B cell (primary cell): ENCODE measurements around the gene KIAA1217. TPM values are rescaled to one million over a fixed set of nuclear protein-coding genes. Genes with fewer than 3 reads are reported as not detected.

Experiments used
- ATAC-seq: fragments of 200-7000 bp; cut with Tn5 transposase; one replicate; pipeline ENCODE4 v1.10.0; 2021; ENCODE audit warnings: low read depth, mild to moderate bottlenecking, moderate number of reproducible peaks, moderate library complexity
- CTCF ChIA-PET: fragments of 350-600 bp; sonication (Branson Sonifier 250); formaldehyde crosslinking; loops from one replicate; lab custom pipeline; 2021; ENCODE audit warnings: antibody characterized with exemption, inconsistent platforms; lab: Charles Lee
- POLR2A ChIA-PET: fragments of 350-600 bp; sonication (Branson Sonifier 250); formaldehyde crosslinking; loops from one replicate; lab custom pipeline; 2021; ENCODE audit warnings: antibody characterized with exemption; lab: Charles Lee
- DNase-seq: peaks from one replicate; pipeline ENCODE4 v3.0.0; 2013
- H2AFZ ChIP-seq: 2 replicates; pipeline ENCODE4 v1.6.1; 2012; ENCODE audit warnings: mild to moderate bottlenecking, low read depth, low read length; ENCODE audit not compliant: insufficient read depth, poor library complexity, severe bottlenecking
- H3K27ac ChIP-seq, 2 donors: 1 replicate in 1 of 2; 2 replicates in 1 of 2; pipeline ENCODE4 v1.5.1; 2012 to 2013; ENCODE audit warnings: low read length in 2 of 2, mild to moderate bottlenecking in 2 of 2, moderate library complexity in 1 of 2
- H3K27me3 ChIP-seq, 4 experiments: fragments of 200-600 bp in 1 of 4; sonication (generic) in 1 of 4; replicated peaks in 1 of 4; 1 replicate in 2 of 4; 2 replicates in 2 of 4; pipeline versions ENCODE4 v1.6.1 to v1.7.0; 2013 to 2016; ENCODE audit warnings: low read length in 3 of 4, mild to moderate bottlenecking in 2 of 4, mixed read lengths in 1 of 4, moderate library complexity in 1 of 4; ENCODE audit not compliant: insufficient read depth in 4 of 4, control insufficient read depth in 3 of 4; ENCODE audit errors: control extremely low read depth in 1 of 4
- H3K36me3 ChIP-seq, 2 experiments: replicated peaks in 1 of 2; 1 replicate in 1 of 2; 2 replicates in 1 of 2; pipeline versions ENCODE4 v1.6.1 to v1.7.1; 2013; ENCODE audit warnings: low read length in 1 of 2; ENCODE audit not compliant: insufficient read depth in 2 of 2, control insufficient read depth in 1 of 2; ENCODE audit errors: control extremely low read depth in 1 of 2, extremely low read depth in 1 of 2
- H3K4me1 ChIP-seq, 2 donors: fragments of 200-600 bp in 1 of 2; sonication (generic) in 1 of 2; 1 replicate in 1 of 2; 2 replicates in 1 of 2; pipeline versions ENCODE4 v1.5.1 to v1.6.1; 2013 to 2017; ENCODE audit warnings: low read length in 2 of 2; ENCODE audit not compliant: control insufficient read depth in 2 of 2, insufficient read depth in 2 of 2
- H3K4me2 ChIP-seq: replicated peaks from 2 replicates; pipeline ENCODE3; 2012; ENCODE audit warnings: mild to moderate bottlenecking, low read depth, low read length; ENCODE audit not compliant: poor library complexity, severe bottlenecking
- H3K4me3 ChIP-seq, 5 experiments: fragments of 200-600 bp in 1 of 5; sonication (generic) in 1 of 5; 1 replicate in 3 of 5; 2 replicates in 2 of 5; pipeline versions ENCODE4 v1.5.1 to v1.7.0; 2011 to 2016; ENCODE audit warnings: low read length in 4 of 5, mild to moderate bottlenecking in 4 of 5, low read depth in 2 of 5, control low read depth in 1 of 5, moderate library complexity in 1 of 5; ENCODE audit not compliant: insufficient read depth in 1 of 5; ENCODE audit errors: control extremely low read depth in 1 of 5, extremely low read depth in 1 of 5
- H3K79me2 ChIP-seq: fragments of 200-600 bp; sonication (generic); one replicate; pipeline ENCODE4 v1.6.0; 2016; ENCODE audit warnings: low read length; ENCODE audit not compliant: control insufficient read depth, insufficient read depth
- H3K9ac ChIP-seq: fragments of 200-600 bp; sonication (generic); 2 replicates; pipeline ENCODE4 v1.6.1; 2017; ENCODE audit warnings: mild to moderate bottlenecking, low read length, moderate library complexity
- H3K9me3 ChIP-seq, 3 donors: one replicate each; pipeline versions ENCODE4 v1.6.1 to v1.7.1; 2013; ENCODE audit warnings: low read length in 2 of 3; ENCODE audit not compliant: control insufficient read depth in 2 of 3, insufficient read depth in 1 of 3; ENCODE audit errors: control extremely low read depth in 1 of 3
- H4K20me1 ChIP-seq: 2 replicates; pipeline ENCODE4 v1.6.0; 2012; ENCODE audit warnings: mild to moderate bottlenecking, low read length; ENCODE audit not compliant: insufficient read depth, control insufficient read depth, poor library complexity, severe bottlenecking
- H3K27ac Mint-ChIP-seq: one replicate; pipeline ENCODE4 v1.8.0; 2021; ENCODE audit warnings: mixed read lengths
- H3K27me3 Mint-ChIP-seq: one replicate; pipeline ENCODE4 v1.8.0; 2021; ENCODE audit warnings: mixed read lengths
- H3K4me1 Mint-ChIP-seq: one replicate; pipeline ENCODE4 v1.8.0; 2021; ENCODE audit warnings: mixed read lengths
- H3K4me3 Mint-ChIP-seq: one replicate; pipeline ENCODE4 v1.8.0; 2021; ENCODE audit warnings: mixed read lengths
- H3K9me3 Mint-ChIP-seq: one replicate; pipeline ENCODE4 v1.8.0; 2022; ENCODE audit warnings: mixed read lengths; ENCODE audit not compliant: insufficient read depth
- CTCF ChIP-seq: fragments of 200-600 bp; IDR thresholded peaks from one replicate; pipeline ENCODE4 v1.8.0; 2022; ENCODE audit warnings: antibody characterized with exemption, mild to moderate bottlenecking
- EZH2 ChIP-seq: IDR thresholded peaks from 2 replicates; pipeline ENCODE4 v1.6.1; 2012; ENCODE audit warnings: borderline replicate concordance, low read depth, mild to moderate bottlenecking, moderate library complexity, low read length; ENCODE audit not compliant: insufficient read depth, poor library complexity, severe bottlenecking
- WGBS: methylation state at CpG from one replicate; pipeline ENCODE4 v1.1.5; 2013; ENCODE audit warnings: missing lambda C conversion rate; ENCODE audit not compliant: insufficient coverage; 5-methylcytosine and 5-hydroxymethylcytosine counted together
- intact Hi-C: fragments of 100-400 bp; cut with micrococcal nuclease; formaldehyde crosslinking; loops from one replicate; pipeline ENCODE4 v1.10.0; 2022
- polyA plus RNA-seq: library from polyadenylated mRNA; depleted of rRNA; stranded (reverse); fragments of >200 nt; gene quantifications from 2 replicates; pipeline ENCODE4 v1.2.3, GENCODE V29; 2012
- total RNA-seq, 2 donors: library from RNA; stranded (reverse); fragments of 120-200 nt in 1 of 2; gene quantifications; 1 replicate in 1 of 2; 2 replicates in 1 of 2; pipeline versions ENCODE4 v1.2.3 to v1.2.4, GENCODE V29; 2013 to 2022

KIAA1217 gene
- total and polyA plus RNA-seq, 2 donors (not counting 1 experiment from before 2014, with no cell fraction given), result 0.67 TPM; not detected in 1

DNA sequence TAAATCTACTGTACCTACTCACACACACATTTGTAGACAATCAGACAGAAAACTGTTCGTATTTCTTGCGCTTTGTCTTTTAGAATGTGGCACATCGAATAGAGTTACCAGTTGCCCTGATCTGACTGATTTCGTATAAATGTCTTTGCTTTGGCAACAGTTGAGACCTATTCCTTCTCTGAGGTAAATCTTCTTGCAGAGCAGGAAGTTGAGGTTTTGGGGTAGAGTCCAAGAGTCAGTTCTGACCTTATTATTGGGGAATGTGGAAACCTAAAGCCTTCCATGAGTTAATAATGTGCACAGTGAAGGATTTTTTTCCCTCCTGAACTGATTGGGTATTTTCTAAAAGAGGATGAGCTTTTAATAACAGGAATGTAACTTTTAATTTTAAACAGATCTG is 135.3 kb downstream of the KIAA1217 start:
- H3K4me3 ChIP-seq, result no peak overlapping the region
- no peak overlapping the region for H3K9ac ChIP-seq
- no peak for TF ChIP-seq EZH2
- no peak for TF ChIP-seq CTCF
- ATAC-seq (no peak), DNase-seq (no peak)
- Mint-ChIP-seq H3K27ac (no peak overlapping the region), H3K4me3 (no peak overlapping the region), H3K4me1 (no peaks in the 10 kb centered on the region), H3K9me3 (no peaks in the 10 kb centered on the region), H3K27me3 (no peaks in the 10 kb centered on the region)
- H3K27me3 ChIP-seq, result no peaks in the 10 kb centered on the region
- CTCF ChIA-PET, result no interaction called here
- no peaks in the 10 kb centered on the region for H4K20me1 ChIP-seq
- no peak overlapping the region for H2AFZ ChIP-seq
- H3K27ac ChIP-seq, result no peak overlapping the region
- H3K36me3 ChIP-seq, result no peaks in the 10 kb centered on the region
- intact Hi-C loops, result no loop called here
- H3K4me1 ChIP-seq, result no peaks in the 10 kb centered on the region
- WGBS, result 27% methylated on average over 4 of the region's 4 CpGs
- POLR2A ChIA-PET, result no interaction called here
- no peak overlapping the region for H3K4me2 ChIP-seq
- H3K9me3 ChIP-seq, result no peaks in the 10 kb centered on the region
- H3K79me2 ChIP-seq, result no peaks in the 10 kb centered on the region

DNA sequence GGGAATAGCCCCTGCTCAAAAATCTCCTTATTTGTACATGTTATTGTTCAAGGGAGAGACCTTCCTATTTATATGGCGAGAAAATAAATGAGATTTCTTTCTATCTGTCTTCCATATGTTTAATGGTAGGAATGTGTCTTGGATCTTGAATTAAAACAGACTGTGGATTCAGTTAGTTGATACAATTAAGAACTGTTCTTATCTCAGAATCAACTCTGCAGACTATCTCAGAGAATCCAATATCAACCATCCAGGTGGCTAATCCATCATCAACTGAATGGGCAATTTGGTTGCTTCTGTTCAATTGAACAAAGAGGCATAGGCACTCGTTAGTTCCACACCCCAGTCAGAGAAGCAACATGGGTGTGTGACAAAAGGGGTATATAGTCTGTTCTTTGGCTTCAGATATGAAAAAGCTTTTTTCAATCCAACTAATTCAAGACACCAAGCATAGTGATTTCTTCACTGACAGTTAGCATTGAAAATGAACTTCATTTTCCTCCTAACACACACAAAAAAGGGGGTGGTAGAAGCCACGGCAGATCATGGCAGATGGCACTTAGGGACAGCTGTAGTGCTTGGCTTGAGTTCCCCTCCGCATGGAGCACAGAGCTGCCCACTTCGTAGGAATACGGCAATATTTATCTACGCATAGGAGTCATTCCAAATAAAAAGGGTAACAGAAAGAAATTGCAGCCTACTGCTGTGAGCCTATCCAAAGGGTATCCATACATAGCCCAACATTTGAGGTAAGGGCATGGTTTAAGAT is 135.9 kb downstream of the KIAA1217 start:
- H3K9me3 ChIP-seq, result no peaks in the 10 kb centered on the region
- no peak for TF ChIP-seq EZH2
- no peak for TF ChIP-seq CTCF
- DNase-seq (no peak), ATAC-seq (no peak)
- no peak overlapping the region for H3K4me3 ChIP-seq
- no peaks in the 10 kb centered on the region for H4K20me1 ChIP-seq
- no peaks in the 10 kb centered on the region for H3K9me3 Mint-ChIP-seq
- ChIA-PET CTCF (no interaction called here), POLR2A (no interaction called here)
- no peak overlapping the region for H3K27ac ChIP-seq
- H3K4me2 ChIP-seq, result no peak overlapping the region
- WGBS, result 97% methylated on average over 4 of the region's 7 CpGs
- H3K4me3 Mint-ChIP-seq, result no peak overlapping the region
- H2AFZ ChIP-seq, result no peak overlapping the region
- no peaks in the 10 kb centered on the region for H3K4me1 ChIP-seq
- no peaks in the 10 kb centered on the region for H3K79me2 ChIP-seq
- no peak overlapping the region for H3K27ac Mint-ChIP-seq
- no peaks in the 10 kb centered on the region for H3K36me3 ChIP-seq
- H3K9ac ChIP-seq, result no peak overlapping the region
- H3K27me3 Mint-ChIP-seq, result no peaks in the 10 kb centered on the region
- no peaks in the 10 kb centered on the region for H3K4me1 Mint-ChIP-seq
- no peaks in the 10 kb centered on the region for H3K27me3 ChIP-seq
- intact Hi-C loops, result no loop called here
